Mesenchymal stem cell (in vitro differentiated cells and primary cell): ENCODE data around the gene CELF5. TPM values are rescaled to one million over a fixed set of nuclear protein-coding genes. Genes with fewer than 3 reads are reported as not detected.

Experiments
- DNase-seq: peaks from one replicate; pipeline ENCODE4 v3.0.0-alpha.2; 2013
- H2AFZ ChIP-seq: one replicate; pipeline ENCODE4 v1.6.1; 2013; ENCODE audit warnings: low read depth, mild to moderate bottlenecking, control low read depth, inconsistent platforms, low read length, moderate library complexity
- H2AK5ac ChIP-seq: 2 replicates; pipeline ENCODE4 v1.6.1; 2013; ENCODE audit warnings: low read length, moderate library complexity, mild to moderate bottlenecking, inconsistent platforms; ENCODE audit not compliant: severe bottlenecking
- H2BK120ac ChIP-seq: one replicate; pipeline ENCODE4 v1.6.1; 2013; ENCODE audit warnings: low read depth, mild to moderate bottlenecking, inconsistent platforms, low read length, moderate library complexity
- H2BK12ac ChIP-seq, 2 experiments: one replicate each; pipeline ENCODE4 v1.6.1; 2013; ENCODE audit warnings: inconsistent platforms in 2 of 2, low read length in 2 of 2, mild to moderate bottlenecking in 2 of 2, moderate library complexity in 2 of 2, control low read depth in 1 of 2
- H2BK15ac ChIP-seq: one replicate; pipeline ENCODE4 v1.6.1; 2013; ENCODE audit warnings: mild to moderate bottlenecking, low read depth, inconsistent platforms; ENCODE audit not compliant: poor library complexity, severe bottlenecking
- H2BK5ac ChIP-seq: 2 replicates; pipeline ENCODE4 v1.6.1; 2013; ENCODE audit warnings: low read depth, mild to moderate bottlenecking, low read length, control low read depth, inconsistent platforms; ENCODE audit not compliant: poor library complexity, severe bottlenecking
- H3K14ac ChIP-seq, 2 experiments: one replicate each; pipeline ENCODE4 v1.6.1; 2013; ENCODE audit warnings: inconsistent platforms in 2 of 2, low read length in 2 of 2, control low read depth in 1 of 2, mild to moderate bottlenecking in 1 of 2, moderate library complexity in 1 of 2
- H3K18ac ChIP-seq, 2 experiments: one replicate each; pipeline ENCODE4 v1.6.1; 2013; ENCODE audit warnings: inconsistent platforms in 2 of 2, low read length in 2 of 2, control low read depth in 1 of 2, low read depth in 1 of 2, mild to moderate bottlenecking in 1 of 2
- H3K23ac ChIP-seq, 2 experiments: one replicate each; pipeline ENCODE4 v1.6.1; 2013; ENCODE audit warnings: inconsistent platforms in 2 of 2, low read length in 2 of 2, mild to moderate bottlenecking in 2 of 2, moderate library complexity in 2 of 2, control low read depth in 1 of 2
- H3K27ac ChIP-seq: 2 replicates; pipeline ENCODE4 v1.5.1; 2013; ENCODE audit warnings: mild to moderate bottlenecking, moderate library complexity, low read length, control low read depth, inconsistent platforms; ENCODE audit not compliant: poor library complexity, severe bottlenecking
- H3K27me3 ChIP-seq, 2 experiments: 2 replicates each; pipeline versions ENCODE4 v1.6.1 to v1.7.0; 2013; ENCODE audit warnings: low read length in 2 of 2, mild to moderate bottlenecking in 2 of 2, moderate library complexity in 2 of 2, control low read depth in 1 of 2, inconsistent platforms in 1 of 2; ENCODE audit not compliant: control insufficient read depth in 1 of 2, insufficient read depth in 1 of 2
- H3K36me3 ChIP-seq, 2 experiments: 2 replicates each; pipeline versions ENCODE4 v1.6.1 to v1.7.0; 2013; ENCODE audit warnings: low read length in 2 of 2, control low read depth in 1 of 2, inconsistent platforms in 1 of 2, low read depth in 1 of 2, mild to moderate bottlenecking in 1 of 2; ENCODE audit not compliant: insufficient read depth in 2 of 2, control insufficient read depth in 1 of 2
- H3K4ac ChIP-seq, 2 experiments: one replicate each; pipeline ENCODE4 v1.6.1; 2013; ENCODE audit warnings: inconsistent platforms in 2 of 2, low read length in 2 of 2, mild to moderate bottlenecking in 2 of 2, moderate library complexity in 2 of 2, control low read depth in 1 of 2, low read depth in 1 of 2
- H3K4me1 ChIP-seq: 2 replicates; pipeline ENCODE4 v1.6.1; 2013; ENCODE audit warnings: low read depth, low read length, control low read depth; ENCODE audit not compliant: control insufficient read depth, insufficient read depth
- H3K4me2 ChIP-seq: 2 replicates; pipeline ENCODE4 v1.6.1; 2013; ENCODE audit warnings: low read length, mild to moderate bottlenecking, inconsistent platforms; ENCODE audit not compliant: poor library complexity, severe bottlenecking
- H3K4me3 ChIP-seq, 2 experiments: 2 replicates each; pipeline versions ENCODE4 v1.5.1 to v1.7.0; 2013; ENCODE audit warnings: low read length in 2 of 2, mild to moderate bottlenecking in 2 of 2, control low read depth in 1 of 2, low read depth in 1 of 2; ENCODE audit not compliant: insufficient read depth in 1 of 2
- H3K79me1 ChIP-seq: replicated peaks from 2 replicates; pipeline ENCODE4 v1.6.1; 2013; ENCODE audit warnings: mild to moderate bottlenecking, control low read depth, low read length, inconsistent platforms; ENCODE audit not compliant: poor library complexity, severe bottlenecking
- H3K9ac ChIP-seq: 2 replicates; pipeline ENCODE4 v1.7.0; 2013; ENCODE audit warnings: mild to moderate bottlenecking, low read length, moderate library complexity
- H3K9me3 ChIP-seq: 2 replicates; pipeline ENCODE4 v1.7.0; 2013; ENCODE audit warnings: mild to moderate bottlenecking, low read length; ENCODE audit not compliant: control insufficient read depth
- H4K8ac ChIP-seq: one replicate; pipeline ENCODE4 v1.6.1; 2013; ENCODE audit warnings: inconsistent platforms, mild to moderate bottlenecking, low read length, moderate library complexity
- H4K91ac ChIP-seq: one replicate; pipeline ENCODE4 v1.6.1; 2013; ENCODE audit warnings: mild to moderate bottlenecking, low read length, inconsistent platforms
- WGBS: methylation state at CpG from one replicate; pipeline ENCODE4 v1.1.7; 2013; ENCODE audit warnings: mixed read lengths; 5-methylcytosine and 5-hydroxymethylcytosine counted together
- polyA plus RNA-seq, 2 experiments: library from polyadenylated mRNA; stranded (reverse); fragments of 200-250 nt; gene quantifications; one replicate each; pipeline ENCODE4 v1.2.3, GENCODE V29; 2013

CELF5 gene
- polyA plus RNA-seq (2013, experiment 1 of 2) = 0.06 TPM
- 0.14 TPM for polyA plus RNA-seq (2013, experiment 2 of 2)

GRCh38 chr19:3224346-3225168 is at the start of gene CELF5:
TSS of gene CELF5 (plus strand) at chr19:3224661. CDS start at chr19:3224740, 79 bp downstream.
- no peaks in the 10 kb centered on the region for H3K79me1 ChIP-seq
- no peak within 1 kb of the TSS for H3K14ac ChIP-seq
- H3K4me1 ChIP-seq = peaks cover 11% of the 10 kb centered on the region
- no peak within 1 kb of the TSS for H2BK5ac ChIP-seq
- DNase-seq = peak; percentile 32
- H2BK120ac ChIP-seq = no peak within 1 kb of the TSS
- no peak within 1 kb of the TSS for H2BK15ac ChIP-seq
- H3K9ac ChIP-seq = no peak within 1 kb of the TSS
- no peak within 1 kb of the TSS for H4K8ac ChIP-seq
- H3K9me3 ChIP-seq = no peaks in the 10 kb centered on the region
- no peak within 1 kb of the TSS for H2BK12ac ChIP-seq
- no peak within 1 kb of the TSS for H3K4ac ChIP-seq
- peak within 1 kb of the TSS; percentile 83 for H3K4me2 ChIP-seq
- no peak within 1 kb of the TSS for H4K91ac ChIP-seq
- H2AFZ ChIP-seq = no peak within 1 kb of the TSS
- H2AK5ac ChIP-seq = no peak within 1 kb of the TSS
- no peak within 1 kb of the TSS for H3K18ac ChIP-seq
- H3K27me3 ChIP-seq = peaks cover 55 to 56% of the 10 kb centered on the region in 2 experiments
- H3K4me3 ChIP-seq = peak within 1 kb of the TSS in 1 of 2 experiments; percentile 46
- no peak within 1 kb of the TSS for H3K27ac ChIP-seq
- WGBS = 9% methylated on average over 23 of the region's 94 CpGs
- H3K23ac ChIP-seq = no peak within 1 kb of the TSS
- H3K36me3 ChIP-seq = peaks cover 0 to 3% of the 10 kb centered on the region in 2 experiments

GRCh38 chr19:3175781-3176714 is 48.4 kb upstream of the CELF5 start:
- WGBS = 74% methylated on average over 15 of the region's 17 CpGs
- Histone ChIP-seq H3K27ac (no peak overlapping the region), H3K4ac (no peak overlapping the region), H2BK15ac (no peak overlapping the region), H2AK5ac (no peak overlapping the region), H3K9me3 (no peaks in the 10 kb centered on the region), H3K27me3 (peaks cover 6% of the 10 kb centered on the region in 2 experiments), H3K36me3 (no peaks in the 10 kb centered on the region), H3K23ac (no peak overlapping the region), H2BK120ac (no peak overlapping the region), H4K8ac (no peak overlapping the region), H3K14ac (no peak overlapping the region), H3K4me1 (peaks cover 9% of the 10 kb centered on the region), H2AFZ (no peak overlapping the region), H2BK12ac (no peak overlapping the region), H3K18ac (no peak overlapping the region), H3K4me2 (no peak overlapping the region), H2BK5ac (no peak overlapping the region), H3K4me3 (no peak overlapping the region), H3K9ac (peak overlapping the region; percentile 38), H4K91ac (peak overlapping the region; percentile 27), H3K79me1 (no peaks in the 10 kb centered on the region)
- DNase-seq = peak; percentile 22

- Histone ChIP-seq H4K8ac (no peak overlapping the region), H3K4me3 (no peak overlapping the region), H3K9ac (peak overlapping the region; percentile 38), H2BK15ac (no peak overlapping the region), H2BK12ac (peak overlapping the region in 1 of 2 experiments; percentile 4), H3K4me1 (peaks cover 9% of the 10 kb centered on the region), H3K4ac (no peak overlapping the region), H4K91ac (no peak overlapping the region), H2BK120ac (no peak overlapping the region), H3K27ac (no peak overlapping the region), H3K23ac (peak overlapping the region in 1 of 2 experiments; percentile 47), H2BK5ac (no peak overlapping the region), H2AK5ac (no peak overlapping the region), H3K4me2 (no peak overlapping the region), H3K14ac (peak overlapping the region in 1 of 2 experiments; percentile 73), H3K79me1 (no peaks in the 10 kb centered on the region), H2AFZ (no peak overlapping the region), H3K36me3 (no peaks in the 10 kb centered on the region), H3K9me3 (no peaks in the 10 kb centered on the region), H3K27me3 (peaks cover under 1 to 4% of the 10 kb centered on the region in 2 experiments), H3K18ac (no peak overlapping the region)
- peak; percentile 34 for DNase-seq
- 67% methylated on average over 11 of the region's 11 CpGs for WGBS
Observed at GRCh38 chr19:3176715-3177501, 47.6 kb upstream of the CELF5 start.
